GM12874 (cell line): ENCODE measurements around the gene ANXA3.

Source experiments
- CTCF ChIP-seq: IDR thresholded peaks from 2 replicates; pipeline ENCODE4 v1.5.1; 2011; ENCODE audit warnings: low read depth, mild to moderate bottlenecking, control low read depth, low read length, moderate library complexity; ENCODE audit not compliant: insufficient read depth

The ANXA3 gene

GRCh38 chr4:78602334-78602733 lies 50.8 kb downstream of the ANXA3 start:
- no peak for TF ChIP-seq CTCF

GRCh38 chr4:78603384-78603783 lies 51.8 kb downstream of the ANXA3 start:
- TF ChIP-seq CTCF: no peak

GRCh38 chr4:78604988-78605387 lies 53.4 kb downstream of the ANXA3 start:
- no peak for TF ChIP-seq CTCF

- TF ChIP-seq CTCF: no peak
These were observed 54.5 kb downstream of the ANXA3 start for GRCh38 chr4:78606035-78606434.

GRCh38 chr4:78606530-78607095 lies 55.0 kb downstream of the ANXA3 start:
- no peak for TF ChIP-seq CTCF

GRCh38 chr4:78608684-78609083 lies 57.1 kb downstream of the ANXA3 start:
- no peak for TF ChIP-seq CTCF

- TF ChIP-seq CTCF: no peak
These were observed 58.0 kb downstream of the ANXA3 start for GRCh38 chr4:78609580-78609979.
